HG02759 (cell line): ENCODE measurements around the gene SORCS1.

ENCODE experiments used
- ATAC-seq: cut with Tn5 transposase; IDR thresholded peaks from one replicate; pipeline ENCODE4 v1.9.1; 2021; ENCODE audit warnings: mild to moderate bottlenecking, moderate library complexity; ENCODE audit not compliant: unreplicated experiment

The SORCS1 gene

GRCh38 chr10:106826716-106827115 is 337.8 kb downstream of the SORCS1 start:
- ATAC-seq: no peak

- ATAC-seq: no peak
Measured at GRCh38 chr10:106825576-106826364, 338.7 kb downstream of the SORCS1 start.

GRCh38 chr10:106820579-106820978 is 343.9 kb downstream of the SORCS1 start:
- no peak for ATAC-seq

- no peak for ATAC-seq
Measured at GRCh38 chr10:106819490-106819889, 345.0 kb downstream of the SORCS1 start.

GRCh38 chr10:106816318-106817085 is 348.0 kb downstream of the SORCS1 start:
- no peak for ATAC-seq

- ATAC-seq: peak; percentile 59
Measured at GRCh38 chr10:106815427-106816043, 349.0 kb downstream of the SORCS1 start.

- no peak for ATAC-seq
Measured at GRCh38 chr10:106804992-106805582, 359.4 kb downstream of the SORCS1 start.

- ATAC-seq: no peak
Measured at GRCh38 chr10:106802949-106803348, 361.6 kb downstream of the SORCS1 start.

- ATAC-seq: no peak
Measured at GRCh38 chr10:106799776-106800175, 364.7 kb downstream of the SORCS1 start.

- ATAC-seq: peak; percentile 97
Measured at GRCh38 chr10:106795619-106796018, 368.9 kb downstream of the SORCS1 start.

GRCh38 chr10:106793617-106794016 is 370.9 kb downstream of the SORCS1 start:
- no peak for ATAC-seq

- ATAC-seq: no peak
Measured at GRCh38 chr10:106789623-106790022, 374.9 kb downstream of the SORCS1 start.

GRCh38 chr10:106788982-106789381 is 375.5 kb downstream of the SORCS1 start:
- no peak for ATAC-seq

GRCh38 chr10:106785528-106785927 is 379.0 kb downstream of the SORCS1 start:
- ATAC-seq: no peak

- ATAC-seq: no peak
Measured at GRCh38 chr10:106780632-106781031, 383.9 kb downstream of the SORCS1 start.

GRCh38 chr10:106777841-106778240 is 386.7 kb downstream of the SORCS1 start:
- no peak for ATAC-seq

- no peak for ATAC-seq
Measured at GRCh38 chr10:106775127-106775526, 389.4 kb downstream of the SORCS1 start.

- no peak for ATAC-seq
Measured at GRCh38 chr10:106772957-106773356, 391.5 kb downstream of the SORCS1 start.

GRCh38 chr10:106771154-106771553 is 393.4 kb downstream of the SORCS1 start:
- ATAC-seq: no peak

GRCh38 chr10:106768204-106768603 is 396.3 kb downstream of the SORCS1 start:
- no peak for ATAC-seq

- ATAC-seq: no peak
Measured at GRCh38 chr10:106765928-106766327, 398.6 kb downstream of the SORCS1 start.
